ENCODE measurements around the gene ARL17B.
A peak's percentile ranks its signal among the peaks of the same experiment; 100 is the strongest.
"Not testable (repeated sequence)": the region's sequence is repeated elsewhere in the genome, so short reads cannot be mapped to it uniquely, and the experiment has no call there.

ARL17B gene

DNA sequence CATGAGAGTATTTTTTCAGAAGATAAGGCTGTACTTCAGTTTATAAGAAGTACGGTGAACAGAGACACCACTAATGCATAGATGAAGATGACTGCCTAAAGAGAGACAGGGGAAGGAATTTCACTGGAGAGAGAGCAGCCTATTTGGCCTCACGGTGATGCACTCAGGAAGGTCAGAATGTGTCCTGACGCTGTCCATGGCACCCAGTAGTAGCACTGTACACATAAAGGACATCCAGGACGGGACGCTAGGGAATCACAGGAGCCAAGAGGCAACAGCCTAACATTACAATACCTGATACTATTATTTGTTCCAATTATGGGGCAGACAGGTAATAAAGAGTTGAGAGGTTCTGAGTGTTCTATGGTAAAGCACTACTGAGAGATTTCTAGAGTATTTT, 91.5 kb downstream of the ARL17B start:
- DNase-seq (ENCODE audit: low read depth) = peak; percentile 69
- H3K4me3 ChIP-seq (ENCODE audit: low read depth, low read length) = no peak overlapping the region
- TF ChIP-seq, protein P1, sequence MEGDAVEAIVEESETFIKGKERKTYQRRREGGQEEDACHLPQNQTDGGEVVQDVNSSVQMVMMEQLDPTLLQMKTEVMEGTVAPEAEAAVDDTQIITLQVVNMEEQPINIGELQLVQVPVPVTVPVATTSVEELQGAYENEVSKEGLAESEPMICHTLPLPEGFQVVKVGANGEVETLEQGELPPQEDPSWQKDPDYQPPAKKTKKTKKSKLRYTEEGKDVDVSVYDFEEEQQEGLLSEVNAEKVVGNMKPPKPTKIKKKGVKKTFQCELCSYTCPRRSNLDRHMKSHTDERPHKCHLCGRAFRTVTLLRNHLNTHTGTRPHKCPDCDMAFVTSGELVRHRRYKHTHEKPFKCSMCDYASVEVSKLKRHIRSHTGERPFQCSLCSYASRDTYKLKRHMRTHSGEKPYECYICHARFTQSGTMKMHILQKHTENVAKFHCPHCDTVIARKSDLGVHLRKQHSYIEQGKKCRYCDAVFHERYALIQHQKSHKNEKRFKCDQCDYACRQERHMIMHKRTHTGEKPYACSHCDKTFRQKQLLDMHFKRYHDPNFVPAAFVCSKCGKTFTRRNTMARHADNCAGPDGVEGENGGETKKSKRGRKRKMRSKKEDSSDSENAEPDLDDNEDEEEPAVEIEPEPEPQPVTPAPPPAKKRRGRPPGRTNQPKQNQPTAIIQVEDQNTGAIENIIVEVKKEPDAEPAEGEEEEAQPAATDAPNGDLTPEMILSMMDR (IDR thresholded peaks at IDR 0.05; ENCODE audit: control insufficient read depth, extremely low read depth, insufficient read depth) = no peak

- no peak for DNase-seq (ENCODE audit: low read depth)
- peak overlapping the region; percentile 67 for H3K4me3 ChIP-seq (ENCODE audit: low read depth, low read length)
- TF ChIP-seq, protein P1 (IDR thresholded peaks at IDR 0.05; ENCODE audit: control insufficient read depth, extremely low read depth, insufficient read depth) = 0 out of 2 replicates have a peak, but pooled peaks have one; percentile 5
Measured at GRCh38 chr17:46266656-46267544, 94.7 kb downstream of the ARL17B start.

- not testable (repeated sequence) for DNase-seq (ENCODE audit: low read depth)
- H3K4me3 ChIP-seq (ENCODE audit: low read depth, low read length) = peak overlapping the region; percentile 41
Measured at GRCh38 chr17:46266063-46266655, 95.4 kb downstream of the ARL17B start.

GRCh38 chr17:46264456-46265198, 96.9 kb downstream of the ARL17B start:
- DNase-seq (ENCODE audit: low read depth) = no peak
- H3K4me3 ChIP-seq (ENCODE audit: low read depth, low read length) = no peak overlapping the region
- TF ChIP-seq, protein P1 (IDR thresholded peaks at IDR 0.05; ENCODE audit: control insufficient read depth, extremely low read depth, insufficient read depth) = no peak

DNA sequence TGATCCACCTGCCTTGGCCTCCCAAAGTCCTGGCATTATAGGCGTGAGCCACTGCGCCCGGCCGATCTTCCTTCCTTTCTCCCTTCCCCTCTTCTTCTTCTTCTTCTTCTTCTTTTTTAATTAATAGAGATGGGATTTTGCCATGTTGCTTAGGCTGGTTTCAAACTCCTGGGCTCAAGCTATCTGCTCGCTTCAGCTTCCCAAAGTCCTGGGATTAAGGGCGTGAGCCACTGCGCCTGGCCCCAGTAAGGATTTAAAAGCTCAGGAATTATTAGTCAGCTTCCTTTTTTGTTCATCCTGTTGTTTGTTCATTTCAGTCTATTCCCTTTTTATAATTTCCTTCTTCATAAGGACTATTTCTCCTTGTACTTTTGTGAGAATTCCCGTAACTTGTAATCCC, 99.3 kb downstream of the ARL17B start:
- H3K4me3 ChIP-seq (ENCODE audit: low read depth, low read length) = no peak overlapping the region
- TF ChIP-seq, protein P1 (IDR thresholded peaks at IDR 0.05; ENCODE audit: control insufficient read depth, extremely low read depth, insufficient read depth) = no peak
- no peak for DNase-seq (ENCODE audit: low read depth)

- DNase-seq (ENCODE audit: low read depth); H3K4me3 ChIP-seq (ENCODE audit: low read depth, low read length): not testable (repeated sequence)
- TF ChIP-seq, protein P1 (IDR thresholded peaks at IDR 0.05; ENCODE audit: control insufficient read depth, extremely low read depth, insufficient read depth) = peak; percentile 53
Measured at GRCh38 chr17:46259845-46260661, 101.5 kb downstream of the ARL17B start.

DNA sequence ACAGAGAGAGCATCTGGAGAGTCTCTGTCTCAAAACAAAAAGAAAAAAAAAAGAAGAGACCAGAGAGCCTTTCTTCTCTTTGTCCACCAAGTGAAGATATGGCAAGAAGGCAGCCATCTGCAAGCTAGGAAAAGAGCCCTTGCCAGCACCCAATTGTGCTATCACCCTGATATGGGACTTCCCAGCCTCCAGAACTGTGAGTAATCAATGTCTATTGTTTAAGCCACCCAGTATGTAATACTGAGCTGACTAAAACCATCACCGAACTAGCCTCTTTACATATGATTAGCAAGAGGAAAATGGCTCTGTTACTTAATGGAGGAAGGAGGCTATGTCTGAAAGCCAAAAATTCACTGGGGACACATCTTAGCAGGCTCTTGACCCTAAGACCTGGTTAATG, 105.2 kb downstream of the ARL17B start:
- not testable (repeated sequence) for DNase-seq (ENCODE audit: low read depth); H3K4me3 ChIP-seq (ENCODE audit: low read depth, low read length)

DNA sequence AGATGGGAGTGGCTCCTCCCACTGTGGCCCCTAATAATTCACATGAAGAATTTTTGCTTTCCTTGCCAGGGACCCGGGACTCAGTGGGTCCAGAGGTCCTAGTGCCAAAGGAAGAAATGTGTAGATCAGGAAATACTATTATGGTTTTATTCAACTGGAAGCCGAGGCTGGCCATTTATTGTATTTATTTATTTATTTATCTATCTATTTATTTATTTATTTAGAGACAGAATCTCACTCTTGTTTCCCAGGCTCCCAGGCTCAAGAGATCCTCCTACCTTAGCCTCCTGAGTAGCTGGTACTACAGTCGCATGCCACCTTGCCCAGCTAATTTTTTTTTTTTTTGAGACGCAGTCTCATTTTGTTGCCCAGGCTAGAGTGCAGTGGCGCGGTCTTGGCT, 107.4 kb downstream of the ARL17B start:
- H3K4me3 ChIP-seq (ENCODE audit: low read depth, low read length); DNase-seq (ENCODE audit: low read depth): not testable (repeated sequence)

Measured in LNCaP clone FGC (cell line).